Upper lobe of left lung (tissue), 6 donors: Measurements from ENCODE around the gene TAAR6. TPM values are rescaled to one million over a fixed set of nuclear protein-coding genes. Genes with fewer than 3 reads are reported as not detected.
A peak's percentile ranks its signal among the peaks of the same experiment; 100 is the strongest.
"Not testable (repeated sequence)": the region's sequence is repeated elsewhere in the genome, so short reads cannot be mapped to it uniquely, and the experiment has no call there.

Experiments used
- ATAC-seq, 2 donors: fragments of 200-7000 bp; cut with Tn5 transposase; one replicate each; pipeline ENCODE4 v1.9.1; 2022; ENCODE audit warnings: mild to moderate bottlenecking in 2 of 2, moderate library complexity in 2 of 2; ENCODE audit not compliant: low FRiP score in 2 of 2
- DNase-seq, 2 donors: peaks; one replicate each; pipeline ENCODE4 v3.0.0-alpha.2; 2019 to 2020
- H3K27ac ChIP-seq, 4 donors: fragments of 200-600 bp; sonication (generic); one replicate each; pipeline ENCODE4 v1.5.1; 2016 to 2019
- H3K27me3 ChIP-seq, 4 donors: fragments of 200-600 bp; sonication (generic); one replicate each; pipeline ENCODE4 v1.5.1; 2017 to 2019
- H3K36me3 ChIP-seq, 4 donors: fragments of 200-600 bp; sonication (generic); one replicate each; pipeline ENCODE4 v1.5.1; 2016 to 2019
- H3K4me1 ChIP-seq, 4 donors: fragments of 200-600 bp; sonication (generic); one replicate each; pipeline ENCODE4 v1.5.1; 2018 to 2019
- H3K4me3 ChIP-seq, 4 donors: fragments of 200-600 bp; sonication (generic); one replicate each; pipeline ENCODE4 v1.5.1; 2017 to 2019; ENCODE audit warnings: mild to moderate bottlenecking in 2 of 4, moderate library complexity in 1 of 4
- H3K9me3 ChIP-seq, 4 donors: fragments of 200-600 bp; sonication (generic); one replicate each; pipeline ENCODE4 v1.5.1; 2018 to 2019
- EP300 ChIP-seq, 4 donors: sonication (generic); formaldehyde crosslinking; IDR thresholded peaks; one replicate each; pipeline ENCODE4 v1.5.1; 2017; ENCODE audit warnings: antibody characterized with exemption in 4 of 4, control low read depth in 2 of 4
- POLR2A ChIP-seq, 4 donors: fragments of 450-650 bp; IDR thresholded peaks; one replicate each; pipeline ENCODE4 v1.5.1; 2016 to 2017; ENCODE audit warnings: antibody characterized with exemption in 4 of 4, mild to moderate bottlenecking in 2 of 4
- POLR2AphosphoS5 ChIP-seq, 2 donors: sonication (generic); formaldehyde crosslinking; IDR thresholded peaks; one replicate each; pipeline ENCODE4 v1.5.1; 2017; ENCODE audit warnings: antibody characterized with exemption in 2 of 2
- WGBS, 2 donors: methylation state at CpG; one replicate each; pipeline ENCODE4 v1.1.5; 2017 to 2018; 5-methylcytosine and 5-hydroxymethylcytosine counted together
- total RNA-seq, 6 donors: library from RNA; depleted of rRNA in 4 of 6; stranded (reverse); fragments of >200 nt in 4 of 6; gene quantifications; one replicate each; pipeline versions ENCODE4 v1.1.0 to v1.2.1, GENCODE V29; 2016 to 2021
- TF ChIP-seq, protein P1 (sequence below), 6 experiments: fragments of 450-650 bp in 4 of 6; fragments of 200-600 bp in 2 of 6; sonication (generic) in 2 of 6; IDR thresholded peaks; one replicate each; pipeline ENCODE4 v1.5.1; 2016 to 2019; ENCODE audit warnings: antibody characterized with exemption in 6 of 6
- donor health status: DM: no; HTN: no; CAD: no; lungs with moderate emphysema.
- donor health status: DM: no; HTN: yes; CAD: no; lungs with severe emphysema.

TAAR6 gene
- total RNA-seq, 6 donors from 2014 or later, result not detected

DNA sequence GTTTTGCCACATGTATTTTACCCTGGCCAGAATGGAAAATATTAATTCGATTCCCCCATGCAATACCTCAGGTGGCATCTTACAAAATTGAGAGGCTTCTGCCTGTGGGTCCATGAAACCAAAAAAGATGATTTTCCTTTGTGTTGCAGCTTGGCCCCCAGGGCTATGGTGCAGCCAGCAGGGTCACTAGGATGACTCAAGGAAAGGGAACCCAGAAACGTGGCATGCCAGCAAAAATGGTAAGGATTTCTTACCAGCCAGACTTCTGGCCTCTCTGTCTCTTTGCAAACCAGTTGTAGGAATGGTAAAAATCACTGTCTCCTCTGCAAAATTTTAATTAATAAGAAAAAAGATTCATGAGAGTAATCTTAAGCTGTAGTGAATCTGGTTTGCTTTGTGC, 43.7 kb upstream of the TAAR6 start:
- peaks cover 0 to 3% (median 0%) of the 10 kb centered on the region in 4 donors for H3K4me1 ChIP-seq
- DNase-seq, result no peak
- ATAC-seq, result no peak
- H3K27ac ChIP-seq, result no peak overlapping the region
- TF ChIP-seq, protein P1, sequence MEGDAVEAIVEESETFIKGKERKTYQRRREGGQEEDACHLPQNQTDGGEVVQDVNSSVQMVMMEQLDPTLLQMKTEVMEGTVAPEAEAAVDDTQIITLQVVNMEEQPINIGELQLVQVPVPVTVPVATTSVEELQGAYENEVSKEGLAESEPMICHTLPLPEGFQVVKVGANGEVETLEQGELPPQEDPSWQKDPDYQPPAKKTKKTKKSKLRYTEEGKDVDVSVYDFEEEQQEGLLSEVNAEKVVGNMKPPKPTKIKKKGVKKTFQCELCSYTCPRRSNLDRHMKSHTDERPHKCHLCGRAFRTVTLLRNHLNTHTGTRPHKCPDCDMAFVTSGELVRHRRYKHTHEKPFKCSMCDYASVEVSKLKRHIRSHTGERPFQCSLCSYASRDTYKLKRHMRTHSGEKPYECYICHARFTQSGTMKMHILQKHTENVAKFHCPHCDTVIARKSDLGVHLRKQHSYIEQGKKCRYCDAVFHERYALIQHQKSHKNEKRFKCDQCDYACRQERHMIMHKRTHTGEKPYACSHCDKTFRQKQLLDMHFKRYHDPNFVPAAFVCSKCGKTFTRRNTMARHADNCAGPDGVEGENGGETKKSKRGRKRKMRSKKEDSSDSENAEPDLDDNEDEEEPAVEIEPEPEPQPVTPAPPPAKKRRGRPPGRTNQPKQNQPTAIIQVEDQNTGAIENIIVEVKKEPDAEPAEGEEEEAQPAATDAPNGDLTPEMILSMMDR (IDR thresholded peaks at IDR 0.05), result no peak
- TF ChIP-seq EP300 (IDR thresholded peaks at IDR 0.05) (no peak), POLR2A (IDR thresholded peaks at IDR 0.05) (no peak), POLR2AphosphoS5 (IDR thresholded peaks at IDR 0.05) (no peak)
- no peak overlapping the region for H3K4me3 ChIP-seq
- 59 to 70% methylated on average over 2 of the region's 2 CpGs for WGBS, 2 donors
- no peaks in the 10 kb centered on the region for H3K36me3 ChIP-seq
- H3K9me3 ChIP-seq, result no peaks in the 10 kb centered on the region
- H3K27me3 ChIP-seq, result no peaks in the 10 kb centered on the region

DNA sequence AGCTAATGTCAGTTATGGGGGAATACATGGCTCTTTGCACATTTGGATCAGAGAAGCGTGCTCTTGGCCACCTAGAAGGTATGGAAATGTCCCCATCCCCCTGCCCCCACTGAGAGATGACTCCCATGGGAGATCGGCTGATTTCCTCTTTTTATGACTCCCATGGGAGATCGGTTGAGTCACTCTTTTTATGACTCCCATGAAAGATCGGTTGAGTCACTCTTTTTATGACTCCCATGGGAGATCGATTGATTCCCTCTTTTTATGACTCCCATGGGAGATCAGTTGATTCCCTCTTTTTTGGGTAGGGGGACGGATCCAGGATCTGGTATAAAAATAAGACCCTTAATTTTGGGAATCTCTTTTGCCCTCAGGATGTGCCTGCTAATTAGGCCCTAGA, 42.3 kb upstream of the TAAR6 start:
- Histone ChIP-seq H3K9me3 (no peaks in the 10 kb centered on the region), H3K27me3 (no peaks in the 10 kb centered on the region), H3K27ac (no peak overlapping the region), H3K4me3 (no peak overlapping the region), H3K36me3 (no peaks in the 10 kb centered on the region), H3K4me1 (peaks cover 0 to 3% (median 0%) of the 10 kb centered on the region in 4 donors)
- TF ChIP-seq, protein P1 (IDR thresholded peaks at IDR 0.05), result no peak
- TF ChIP-seq POLR2AphosphoS5 (IDR thresholded peaks at IDR 0.05) (no peak), EP300 (IDR thresholded peaks at IDR 0.05) (no peak), POLR2A (IDR thresholded peaks at IDR 0.05) (no peak)
- no peak for DNase-seq
- no peak for ATAC-seq
- WGBS, 2 donors, result 85 to 90% methylated on average over 6 of the region's 6 CpGs

DNA sequence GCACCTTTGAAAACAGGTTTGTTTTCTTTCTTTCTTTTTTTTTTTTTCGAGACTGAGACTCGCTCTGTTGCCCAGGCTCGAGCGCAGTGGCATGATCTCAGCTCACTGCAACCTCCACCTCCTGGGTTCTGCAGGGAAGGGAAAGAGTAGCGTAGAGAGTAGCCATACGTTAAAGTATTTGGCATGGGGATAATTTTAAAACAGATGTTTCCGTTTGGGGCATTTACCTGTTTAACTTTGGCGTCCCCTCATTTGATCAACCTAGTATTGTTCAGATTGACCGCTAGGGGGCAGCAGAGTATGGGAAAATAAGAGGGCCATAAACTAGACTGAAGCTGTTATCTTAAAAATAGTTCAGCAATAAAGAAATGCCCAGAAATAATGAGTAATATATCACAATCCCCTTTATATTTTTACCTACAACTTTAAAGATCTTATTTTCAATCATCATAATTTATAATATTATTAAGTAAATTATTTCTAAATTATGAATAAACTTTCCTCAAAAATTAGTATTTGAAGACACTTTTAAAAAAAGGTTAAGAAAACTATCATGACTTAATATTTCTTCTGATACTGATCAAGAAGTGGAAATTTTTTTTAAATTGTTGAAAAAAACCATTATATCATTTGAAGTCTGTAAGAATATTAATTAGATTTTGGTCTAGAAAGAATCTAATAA, 39.7 kb upstream of the TAAR6 start:
- Histone ChIP-seq H3K4me3 (no peak overlapping the region), H3K27ac (no peak overlapping the region), H3K4me1 (peaks cover 0 to 3% (median 0%) of the 10 kb centered on the region in 4 donors), H3K27me3 (no peaks in the 10 kb centered on the region), H3K9me3 (no peaks in the 10 kb centered on the region), H3K36me3 (no peaks in the 10 kb centered on the region)
- TF ChIP-seq, protein P1 (IDR thresholded peaks at IDR 0.05), result peak; percentile 57 to 80 (median 68)
- TF ChIP-seq POLR2A (IDR thresholded peaks at IDR 0.05), result no peak
- no peak for TF ChIP-seq POLR2AphosphoS5 (IDR thresholded peaks at IDR 0.05)
- no peak for TF ChIP-seq EP300 (IDR thresholded peaks at IDR 0.05)
- 17 to 21% methylated on average over 9 of the region's 9 CpGs for WGBS, 2 donors
- DNase-seq (peak in 1 of 2 donors; percentile 47), ATAC-seq (peak; percentile 73 to 83)

DNA sequence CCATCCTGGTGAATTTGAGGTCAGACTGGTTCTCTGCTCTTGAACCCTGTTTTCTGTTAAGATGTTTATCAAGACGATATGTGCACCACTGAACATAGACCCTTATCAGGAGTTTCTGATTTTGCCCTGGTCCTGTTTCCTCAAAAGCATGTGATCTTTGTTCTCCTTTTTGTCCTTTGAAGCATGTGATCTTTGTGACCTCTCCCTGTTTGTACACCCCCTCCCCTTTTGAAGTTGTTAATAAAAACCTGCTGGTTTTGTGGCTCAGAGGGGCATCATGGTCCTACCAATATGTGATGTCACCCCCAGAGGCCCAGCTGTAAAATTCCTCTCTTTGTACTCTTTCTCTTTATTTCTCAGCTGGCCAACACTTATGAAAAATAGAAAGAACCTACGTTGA, 35.6 kb upstream of the TAAR6 start:
- DNase-seq, H3K27me3 ChIP-seq, H3K4me1 ChIP-seq, ATAC-seq, H3K4me3 ChIP-seq, H3K36me3 ChIP-seq, H3K9me3 ChIP-seq, H3K27ac ChIP-seq: not testable (repeated sequence)
- WGBS, 2 donors, result 77 to 83% methylated on average over 2 of the region's 2 CpGs

- Histone ChIP-seq H3K27ac (no peak overlapping the region), H3K27me3 (no peaks in the 10 kb centered on the region), H3K4me1 (no peaks in the 10 kb centered on the region), H3K9me3 (no peaks in the 10 kb centered on the region), H3K36me3 (no peaks in the 10 kb centered on the region), H3K4me3 (no peak overlapping the region)
- WGBS, 2 donors, result 89 to 90% methylated on average over 3 of the region's 3 CpGs
- no peak for TF ChIP-seq EP300 (IDR thresholded peaks at IDR 0.05)
- TF ChIP-seq, protein P1 (IDR thresholded peaks at IDR 0.05), result no peak
- TF ChIP-seq POLR2A (IDR thresholded peaks at IDR 0.05), result no peak
- no peak for TF ChIP-seq POLR2AphosphoS5 (IDR thresholded peaks at IDR 0.05)
- no peak for ATAC-seq
- no peak for DNase-seq
These were observed 33.0 kb upstream of the TAAR6 start for GRCh38 chr6:132537145-132537544.
